ENCODE results near the gene KCNMA1.

GRCh38 chr10:77509391-77509790, 128.2 kb downstream of the KCNMA1 start:
- TF ChIP-seq CTCF (IDR thresholded peaks at IDR 0.05) (no peak), POLR2AphosphoS5 (IDR thresholded peaks at IDR 0.05) (no peak), EP300 (IDR thresholded peaks at IDR 0.05) (no peak)
